ENCODE data around the gene RPS25. TPM values are rescaled to one million over a fixed set of nuclear protein-coding genes. Genes with fewer than 3 reads are reported as not detected.
A peak's percentile ranks its signal among the peaks of the same experiment; 100 is the strongest.
"Not testable (repeated sequence)": the region's sequence is repeated elsewhere in the genome, so short reads cannot be mapped to it uniquely, and the experiment has no call there.

Gene RPS25
- total RNA-seq, 1 donor from 2014 or later = 2,908 TPM

- no peak for DNase-seq
These were observed 3.8 kb downstream of the RPS25 start for GRCh38 chr11:119014209-119014924.

GRCh38 chr11:119012629-119013170 is 5.4 kb downstream of the RPS25 start:
- DNase-seq = no peak

- no peak for DNase-seq
These were observed 6.6 kb downstream of the RPS25 start for GRCh38 chr11:119011476-119012053.

GRCh38 chr11:119006656-119007055 is 11.5 kb downstream of the RPS25 start:
- DNase-seq = no peak

- no peak for DNase-seq
These were observed 17.2 kb downstream of the RPS25 start for GRCh38 chr11:119000906-119001305.

GRCh38 chr11:118998822-118999221 is 19.3 kb downstream of the RPS25 start:
- DNase-seq = no peak

GRCh38 chr11:118998388-118998717 is 19.8 kb downstream of the RPS25 start:
- DNase-seq = no peak

- peak; percentile 97 for DNase-seq
These were observed 20.3 kb downstream of the RPS25 start, which contains the start of gene CENATAC for GRCh38 chr11:118997627-118998387. TSS of gene CENATAC (plus strand) at chr11:118998138. CDS start at chr11:118998198, 60 bp downstream.

GRCh38 chr11:118996926-118997626 is 21.1 kb downstream of the RPS25 start:
- no peak for DNase-seq

- not testable (repeated sequence) for DNase-seq
These were observed 26.6 kb downstream of the RPS25 start for GRCh38 chr11:118991486-118992038.

- DNase-seq = no peak
These were observed 29.9 kb downstream of the RPS25 start for GRCh38 chr11:118988280-118988679.

GRCh38 chr11:118984825-118985224 is 33.3 kb downstream of the RPS25 start:
- DNase-seq = no peak

GRCh38 chr11:118984337-118984736 is 33.8 kb downstream of the RPS25 start:
- not testable (repeated sequence) for DNase-seq

GRCh38 chr11:118980191-118980881 is 37.8 kb downstream of the RPS25 start:
- DNase-seq = peak; percentile 38

- DNase-seq = no peak
These were observed 38.7 kb downstream of the RPS25 start for GRCh38 chr11:118979434-118979833.

GRCh38 chr11:118975771-118976709 is 42.1 kb downstream of the RPS25 start:
- DNase-seq = peak; percentile 33

GRCh38 chr11:118973985-118974384 is 44.2 kb downstream of the RPS25 start:
- no peak for DNase-seq

- no peak for DNase-seq
These were observed 46.5 kb downstream of the RPS25 start, which contains the start of gene FOXR1 for GRCh38 chr11:118971646-118972045. TSS of gene FOXR1 (plus strand) at chr11:118971761. CDS start at chr11:118971932, 171 bp downstream.

GRCh38 chr11:118969508-118969907 is 48.6 kb downstream of the RPS25 start:
- not testable (repeated sequence) for DNase-seq

All from tongue (tissue), 2 donors.